HG03565 (cell line): ENCODE data around the gene ARG1.
A peak's percentile ranks its signal among the peaks of the same experiment; 100 is the strongest.
"Not testable (repeated sequence)": the region's sequence is repeated elsewhere in the genome, so short reads cannot be mapped to it uniquely, and the experiment has no call there.

Experiments
- ATAC-seq: cut with Tn5 transposase; IDR thresholded peaks from one replicate; pipeline ENCODE4 v1.9.1; 2021; ENCODE audit warnings: mild to moderate bottlenecking, moderate library complexity; ENCODE audit not compliant: unreplicated experiment

The ARG1 gene

DNA sequence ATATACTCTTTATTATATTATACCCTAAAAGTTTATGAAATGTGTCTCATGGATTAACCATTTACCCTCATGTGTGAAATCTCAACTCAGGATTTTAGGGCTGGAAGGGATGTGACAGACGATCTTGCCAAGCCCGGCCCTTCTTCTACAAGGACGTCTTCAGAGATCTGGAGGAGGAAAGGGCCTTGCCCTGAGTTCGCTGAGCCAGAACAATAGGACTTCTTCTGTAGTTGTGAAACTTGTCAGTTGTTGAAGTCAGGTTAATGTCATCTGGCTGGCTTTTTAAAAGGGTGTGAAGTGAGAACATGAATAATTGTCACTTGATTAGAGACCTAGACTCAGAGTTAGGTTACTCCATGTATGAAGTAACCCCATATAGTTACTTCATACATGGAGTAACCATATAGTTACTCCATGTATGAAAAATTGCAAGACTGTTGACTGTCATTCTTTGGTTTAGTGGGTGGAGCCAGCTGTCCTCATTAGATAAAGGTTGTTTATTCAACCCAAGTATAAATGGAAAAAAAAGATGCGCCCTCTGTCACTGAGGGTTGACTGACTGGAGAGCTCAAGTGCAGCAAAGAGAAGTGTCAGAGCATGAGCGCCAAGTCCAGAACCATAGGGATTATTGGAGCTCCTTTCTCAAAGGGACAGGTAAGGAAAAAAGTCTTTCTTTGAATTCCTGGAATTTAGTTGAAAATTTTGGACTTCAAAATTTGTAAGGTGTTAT lies at the start of gene ARG1:
Gene ARG1 (plus strand): TSS at position 541 of the 730 bp plus-strand sequence. CDS start 57 bp downstream, at position 598.
- no peak for ATAC-seq

DNA sequence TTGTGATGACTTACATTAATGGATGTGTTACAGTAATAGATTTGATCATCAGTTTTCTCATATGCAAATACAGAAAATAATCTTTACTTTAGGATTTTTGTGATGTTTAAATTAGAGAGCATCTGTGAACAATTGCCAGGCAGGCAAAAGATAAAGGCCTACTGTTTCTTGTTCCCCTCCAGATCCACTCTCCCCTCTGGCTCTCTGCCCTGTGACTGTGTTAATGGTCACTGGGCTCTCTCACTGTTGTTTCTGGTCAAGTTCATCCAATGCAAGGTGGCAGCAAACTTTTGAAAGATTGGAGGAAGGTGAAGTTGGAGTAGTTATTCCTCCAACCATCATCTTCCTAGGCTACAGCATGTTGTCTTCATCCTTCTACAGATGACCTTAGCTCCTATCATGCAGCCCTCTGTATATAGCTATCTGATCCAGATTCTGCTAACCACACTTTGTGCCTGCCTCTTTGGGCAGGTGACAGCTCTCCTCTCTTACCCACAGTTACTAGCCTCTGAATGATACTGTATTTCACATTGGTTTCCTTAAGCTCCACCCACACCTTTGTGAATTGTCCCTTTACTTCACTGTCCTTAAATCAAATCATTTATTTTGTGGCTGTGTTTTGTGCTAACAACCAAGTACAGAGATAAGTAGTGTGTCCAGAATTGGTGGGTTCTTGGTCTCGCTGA lies 48.9 kb upstream of the ARG1 start:
- ATAC-seq: no peak

DNA sequence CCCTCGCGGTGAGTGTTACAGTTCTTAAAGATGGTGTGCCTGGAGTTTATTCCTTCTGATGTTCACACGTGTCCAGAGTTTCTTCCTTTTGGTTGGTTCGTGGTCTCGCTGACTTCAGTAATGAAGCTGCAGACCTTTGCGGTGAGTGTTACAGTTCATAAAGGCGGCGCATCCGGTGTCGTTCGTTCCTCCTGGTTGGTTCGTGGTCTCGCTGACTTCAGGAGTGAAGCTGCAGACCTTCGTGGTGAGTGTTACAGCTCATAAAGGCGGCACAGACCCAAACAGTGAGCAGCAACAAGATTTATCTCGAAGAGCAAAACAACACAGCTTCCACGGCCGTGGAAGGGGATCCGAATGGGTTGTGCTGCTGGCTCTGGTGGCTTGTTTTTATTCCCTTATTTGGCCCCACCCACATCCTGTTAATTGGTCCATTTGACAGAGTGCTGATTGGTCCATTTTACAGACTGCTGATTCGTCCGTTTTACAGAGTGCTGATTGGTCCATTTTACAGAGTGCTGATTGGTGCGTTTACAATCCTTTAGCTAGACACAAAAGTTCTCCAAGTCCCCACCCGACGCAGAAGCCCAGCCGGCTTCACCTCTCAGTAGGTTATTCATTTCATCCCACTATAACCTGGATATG lies 48.2 kb upstream of the ARG1 start:
- no peak for ATAC-seq

DNA sequence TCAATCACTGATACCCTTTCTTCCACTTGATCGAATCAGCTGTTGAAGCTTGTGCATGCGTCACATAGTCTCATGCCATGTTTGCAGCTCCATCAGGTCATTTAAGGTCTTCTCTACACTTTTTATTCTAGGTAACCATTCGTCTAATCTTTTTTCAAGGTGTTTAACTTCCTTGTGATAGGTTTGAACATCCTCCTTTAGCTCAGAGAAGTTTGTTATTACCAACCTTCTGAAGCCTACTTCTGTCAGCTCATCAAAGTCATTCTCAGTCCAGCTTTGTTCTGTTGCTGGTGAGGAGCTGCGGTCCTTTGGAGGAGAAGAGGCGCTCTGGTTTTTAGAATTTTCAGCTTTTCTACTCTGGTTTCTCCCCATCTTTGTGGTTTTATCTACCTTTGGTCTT lies 42.1 kb upstream of the ARG1 start:
- ATAC-seq: not testable (repeated sequence)

DNA sequence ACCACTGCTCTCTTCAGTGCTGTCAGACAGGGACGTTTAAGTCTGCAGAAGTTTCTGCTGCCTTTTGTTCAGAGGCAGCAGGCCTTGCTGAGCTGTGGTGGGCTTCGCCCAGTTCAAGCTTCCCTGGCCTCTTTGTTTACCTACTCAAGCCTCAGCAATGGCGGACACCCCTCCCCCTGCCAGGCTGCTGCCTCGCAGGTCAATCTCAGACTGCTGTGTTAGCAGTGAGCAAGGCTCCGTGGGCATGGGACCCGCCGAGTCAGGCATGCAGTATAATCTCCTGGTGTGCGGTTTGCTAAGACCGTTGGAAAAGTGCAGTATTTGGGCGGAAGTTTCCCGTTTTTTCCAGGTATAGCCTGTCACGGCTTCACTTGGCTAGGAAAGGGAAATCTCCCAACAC lies 41.3 kb upstream of the ARG1 start:
- not testable (repeated sequence) for ATAC-seq

DNA sequence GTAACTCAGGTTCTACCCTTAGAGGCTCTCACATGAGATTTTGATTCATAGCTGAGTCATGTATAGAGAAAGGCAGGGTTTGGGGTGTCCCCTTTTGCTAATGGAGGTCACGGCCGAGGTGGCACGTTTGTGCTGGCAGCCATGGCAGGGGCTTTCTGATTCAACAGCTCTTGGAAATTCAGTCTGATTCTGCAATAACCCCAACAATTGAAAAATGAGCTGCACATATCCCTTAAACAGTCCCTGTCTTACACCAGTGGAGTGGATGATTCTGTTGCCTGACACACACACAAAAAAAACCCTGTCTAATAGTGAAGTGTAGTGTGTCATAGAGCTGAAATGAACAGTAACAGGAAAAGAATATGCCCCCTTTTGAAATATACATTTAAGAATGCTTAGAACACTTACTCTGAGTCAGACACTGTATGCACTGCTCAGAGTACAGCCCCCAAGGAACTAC lies 40.4 kb upstream of the ARG1 start:
- peak; percentile 87 for ATAC-seq

DNA sequence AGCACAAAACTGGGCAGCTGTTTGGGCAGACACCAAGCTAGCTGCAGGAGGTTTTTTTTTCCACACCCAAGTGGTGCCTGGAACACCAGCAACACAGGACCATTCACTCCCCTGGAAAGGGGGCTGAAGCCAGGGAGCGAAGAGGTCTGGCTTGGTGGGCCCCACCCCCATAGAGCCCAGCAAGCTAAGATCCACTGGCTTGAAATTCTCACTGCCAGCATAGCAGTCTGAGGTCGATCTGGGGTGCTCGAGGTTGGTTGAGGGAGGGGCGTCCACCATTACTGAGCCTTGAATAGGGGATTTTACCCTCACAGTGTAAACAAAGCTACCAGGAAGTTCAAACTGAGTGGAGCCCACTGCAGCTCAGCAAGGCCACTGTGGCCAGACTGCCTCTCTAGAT lies 34.4 kb upstream of the ARG1 start:
- ATAC-seq: not testable (repeated sequence)

DNA sequence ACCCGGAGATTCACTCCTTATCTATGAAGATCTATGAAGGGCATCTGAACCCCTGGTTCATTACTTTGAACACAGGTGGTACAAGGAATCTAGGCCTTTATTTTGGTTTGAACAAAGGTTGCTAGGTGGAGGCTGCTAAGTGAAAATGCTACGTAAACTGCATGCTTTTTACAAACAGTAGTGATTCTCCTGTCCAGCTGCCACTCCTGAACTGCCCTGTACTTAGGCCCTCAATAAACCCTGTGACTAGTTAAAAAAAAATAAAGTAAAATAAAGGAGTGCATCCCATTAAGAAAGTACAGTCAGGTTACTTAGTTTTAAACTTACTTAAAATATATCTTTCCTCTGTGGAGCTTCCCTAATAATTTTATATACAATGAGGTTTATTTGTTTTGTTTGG lies 27.7 kb upstream of the ARG1 start:
- no peak for ATAC-seq

DNA sequence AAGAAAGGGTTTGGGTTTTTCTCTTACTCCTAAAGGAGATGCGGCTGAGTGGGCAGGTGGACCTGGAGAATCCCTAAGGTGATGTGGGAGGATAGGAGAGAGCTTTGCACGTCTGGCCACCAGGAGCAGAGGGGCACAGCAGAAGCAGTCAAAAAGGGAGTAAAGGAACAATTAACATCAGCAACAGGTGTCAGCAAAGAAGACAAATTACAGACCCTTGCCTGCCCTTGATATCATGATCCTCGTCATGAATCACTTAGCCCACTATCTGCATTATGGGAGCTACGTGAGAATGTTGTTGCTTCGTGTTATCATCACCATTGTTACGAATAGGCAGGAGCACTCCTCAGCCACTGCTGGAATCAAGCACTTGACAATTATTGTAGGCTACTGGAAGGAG lies 25.5 kb upstream of the ARG1 start:
- no peak for ATAC-seq

DNA sequence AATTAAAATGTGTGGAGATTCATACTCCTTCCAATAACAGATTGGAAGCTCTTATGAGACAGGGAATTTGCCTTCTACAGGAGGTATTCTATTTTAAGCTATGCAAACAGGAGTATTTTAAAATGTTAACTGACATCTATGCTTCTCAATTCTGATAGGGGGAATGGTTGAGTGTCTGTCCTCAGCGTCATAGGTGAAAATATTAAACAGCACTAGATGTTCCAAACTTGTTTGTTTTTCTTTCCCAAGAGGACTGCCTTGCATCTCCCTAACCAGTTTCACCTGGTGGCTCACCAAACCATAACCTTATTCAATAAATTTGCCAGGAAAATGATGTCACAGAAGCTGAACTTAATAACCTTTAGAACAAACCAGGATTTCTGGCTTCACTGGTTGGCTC lies 24.6 kb upstream of the ARG1 start:
- ATAC-seq: no peak

DNA sequence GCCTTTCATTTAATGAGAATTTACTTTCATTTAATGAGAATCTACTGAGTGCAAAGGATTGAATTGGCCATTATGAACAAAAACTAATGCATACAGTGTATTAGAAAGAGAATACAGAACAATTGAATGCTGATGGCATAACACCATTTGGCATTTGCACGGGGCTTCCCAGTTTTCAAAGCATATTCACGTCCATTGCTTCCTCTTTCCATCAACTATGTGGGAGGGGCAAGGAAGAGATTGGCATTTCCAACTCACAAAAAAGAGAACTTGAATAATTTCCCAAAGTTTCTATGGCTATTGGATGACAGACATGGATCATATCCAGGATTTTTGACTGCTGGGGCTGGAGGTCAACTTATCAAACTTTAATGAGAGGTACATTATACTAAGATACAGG lies 23.2 kb upstream of the ARG1 start:
- no peak for ATAC-seq

DNA sequence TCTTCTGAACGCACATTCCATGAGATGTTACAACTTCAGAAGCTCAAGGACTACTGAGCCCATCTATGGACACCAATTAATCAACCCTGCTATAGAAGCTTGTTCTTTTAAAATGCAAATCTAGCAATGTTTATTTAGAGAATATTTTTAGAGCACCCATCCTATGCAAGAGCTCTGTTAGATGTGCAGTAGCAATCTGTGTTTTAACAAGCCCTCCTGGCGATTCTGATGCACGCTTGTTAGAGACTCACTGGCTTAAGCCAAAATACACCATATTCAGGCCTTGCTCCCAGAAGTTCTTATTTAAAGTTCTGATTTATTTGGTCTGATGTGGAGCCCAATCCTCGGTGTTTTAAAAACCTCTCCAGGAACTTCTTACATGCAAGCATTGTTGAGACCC lies 21.1 kb upstream of the ARG1 start:
- no peak for ATAC-seq

DNA sequence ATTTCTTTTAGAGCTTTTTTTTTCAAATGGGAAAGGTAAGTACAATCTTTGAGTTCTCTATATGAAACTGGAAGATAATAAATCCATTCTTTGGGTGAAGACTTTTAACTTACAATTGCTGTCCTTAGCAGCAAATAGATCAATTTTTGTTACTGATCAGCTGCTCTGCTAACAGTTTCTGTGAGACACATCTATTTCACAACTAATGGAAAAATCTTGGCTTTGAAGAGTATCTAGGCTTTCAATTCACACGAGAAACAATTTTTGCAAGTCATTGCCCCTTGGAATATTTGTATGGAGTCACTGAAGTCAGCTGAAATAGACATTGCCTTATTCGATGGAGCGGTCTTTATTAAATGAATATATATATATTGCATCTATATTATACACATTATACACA lies 20.5 kb upstream of the ARG1 start:
- no peak for ATAC-seq

DNA sequence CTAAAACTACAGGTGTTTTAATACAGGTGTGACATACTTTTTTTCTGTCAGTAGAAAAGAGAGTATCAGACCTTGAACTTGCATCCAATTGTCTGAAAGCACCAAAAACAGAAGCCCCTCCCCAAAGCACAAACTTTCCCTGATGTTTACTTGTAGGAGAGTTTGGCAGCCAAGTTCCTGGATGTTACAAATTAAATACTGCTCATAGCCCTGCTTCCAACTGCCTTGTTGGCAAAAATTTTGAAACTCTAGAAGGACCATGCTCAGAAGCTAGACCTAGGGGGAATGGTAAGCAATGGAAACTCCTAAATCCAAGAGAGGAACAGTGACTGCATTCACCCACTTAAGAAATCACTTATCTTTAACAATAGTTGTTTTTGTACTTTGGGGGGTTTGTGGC lies 17.0 kb upstream of the ARG1 start:
- ATAC-seq: no peak

DNA sequence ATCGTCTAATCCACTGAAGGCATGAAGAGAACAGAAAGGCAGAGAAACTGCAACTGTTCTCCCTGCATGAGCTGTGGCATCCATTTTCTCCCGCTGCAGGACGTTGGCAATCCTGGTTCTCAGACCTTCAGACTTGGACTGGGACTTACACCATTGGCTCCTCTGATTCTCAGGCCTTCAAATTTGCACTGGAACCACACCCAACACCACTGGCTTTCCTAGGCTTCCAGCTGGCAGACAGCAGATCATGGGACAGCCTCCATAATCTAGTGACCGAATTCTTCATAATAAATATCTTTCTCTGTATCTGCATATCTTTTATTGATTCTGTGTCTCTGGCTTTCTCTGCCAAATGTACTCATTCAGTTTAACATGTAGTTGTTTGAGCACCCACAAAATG lies 14.1 kb upstream of the ARG1 start:
- ATAC-seq: no peak

DNA sequence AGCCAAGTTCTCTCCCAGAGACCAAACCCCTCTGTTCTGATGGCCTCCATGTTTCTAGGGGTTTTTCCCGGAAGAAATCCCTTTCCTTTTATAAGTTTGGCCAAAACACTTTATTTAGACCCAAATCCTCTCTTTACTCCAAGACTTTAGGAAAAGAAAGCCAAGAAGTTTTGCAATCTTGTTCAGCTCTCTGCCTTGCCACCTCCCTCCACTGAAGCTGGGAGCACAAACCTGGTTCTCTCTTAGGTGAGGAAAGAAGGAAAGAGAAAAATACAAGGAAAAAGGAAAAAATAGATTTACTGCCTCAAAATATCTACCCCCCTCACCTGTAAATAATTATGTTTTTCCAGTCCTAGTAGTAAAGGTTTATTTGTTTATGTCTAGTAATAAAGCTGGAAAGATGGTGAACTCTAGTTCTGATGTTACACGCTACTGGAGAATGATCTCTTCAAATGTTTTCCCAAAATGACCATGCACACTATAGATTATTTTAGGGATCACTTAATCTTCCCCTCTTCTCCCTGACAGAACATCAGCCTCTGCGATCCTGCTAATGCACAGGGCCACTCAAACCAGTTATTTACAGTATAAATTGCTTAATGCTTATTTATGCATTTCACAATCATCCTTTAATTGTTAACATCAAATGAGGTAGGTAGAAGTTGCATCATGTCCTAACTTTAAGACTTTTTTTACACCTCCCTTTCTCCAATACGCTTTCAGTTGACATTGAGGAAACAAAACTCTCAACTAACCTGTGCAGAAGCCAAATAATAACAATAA lies 10.9 kb upstream of the ARG1 start:
- no peak for ATAC-seq

DNA sequence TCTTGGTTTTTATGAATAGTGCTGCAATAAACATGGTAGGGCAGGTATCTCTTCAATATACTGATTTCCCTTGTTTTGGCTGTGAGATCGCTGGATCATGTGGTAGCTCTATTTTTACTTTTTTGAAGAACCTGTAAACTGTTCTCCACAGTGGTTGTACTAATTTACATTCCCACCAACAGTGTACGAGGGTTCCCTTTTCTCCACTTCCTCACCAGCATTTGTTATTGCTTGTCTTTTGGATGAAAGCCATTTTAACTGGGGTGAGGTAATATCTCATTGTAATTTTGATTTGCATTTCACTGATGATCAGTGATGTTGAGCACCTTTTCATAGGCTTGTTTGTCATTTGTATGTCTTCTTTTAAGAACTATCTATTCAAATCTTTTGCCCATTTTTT lies 8.0 kb upstream of the ARG1 start:
- no peak for ATAC-seq

DNA sequence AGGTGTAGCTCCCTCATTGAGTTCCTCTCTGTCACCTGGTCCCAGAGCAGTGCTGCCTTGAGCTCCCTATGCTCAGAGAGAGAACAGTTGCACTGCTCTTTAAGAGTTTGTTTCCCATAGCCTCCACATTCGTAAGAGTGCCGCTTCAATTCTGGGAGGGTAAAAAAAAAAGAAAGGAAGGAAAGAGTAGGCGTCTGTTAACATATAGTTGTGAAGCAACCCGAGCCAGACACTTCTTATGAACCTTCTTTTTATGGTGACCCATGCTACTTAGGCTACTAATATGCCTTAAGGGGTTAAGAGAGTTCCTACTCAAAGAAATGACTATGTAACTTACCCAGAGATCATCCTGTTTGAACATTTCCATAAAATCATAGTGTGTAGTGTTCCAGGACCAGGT lies 4.3 kb upstream of the ARG1 start:
- ATAC-seq: no peak

DNA sequence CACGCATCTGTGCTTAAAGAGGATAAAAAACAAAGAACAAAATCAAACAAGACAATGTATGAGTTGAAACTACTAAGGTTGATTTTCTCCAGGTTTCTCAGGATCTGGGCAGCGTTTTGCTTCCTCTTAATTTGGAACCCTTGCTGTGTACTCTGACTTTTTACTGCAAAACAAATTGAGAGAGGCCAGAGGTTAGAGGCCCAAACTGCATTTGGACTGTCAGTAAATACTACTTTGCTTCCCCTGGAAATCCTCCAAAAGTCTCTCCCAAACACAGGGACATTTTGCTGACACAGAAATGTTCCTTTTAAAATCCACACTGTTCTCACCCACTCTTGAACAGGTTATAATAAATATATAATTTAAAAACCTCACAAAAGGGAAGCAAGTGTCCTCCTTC lies 1.1 kb downstream of the ARG1 start:
- ATAC-seq: no peak

DNA sequence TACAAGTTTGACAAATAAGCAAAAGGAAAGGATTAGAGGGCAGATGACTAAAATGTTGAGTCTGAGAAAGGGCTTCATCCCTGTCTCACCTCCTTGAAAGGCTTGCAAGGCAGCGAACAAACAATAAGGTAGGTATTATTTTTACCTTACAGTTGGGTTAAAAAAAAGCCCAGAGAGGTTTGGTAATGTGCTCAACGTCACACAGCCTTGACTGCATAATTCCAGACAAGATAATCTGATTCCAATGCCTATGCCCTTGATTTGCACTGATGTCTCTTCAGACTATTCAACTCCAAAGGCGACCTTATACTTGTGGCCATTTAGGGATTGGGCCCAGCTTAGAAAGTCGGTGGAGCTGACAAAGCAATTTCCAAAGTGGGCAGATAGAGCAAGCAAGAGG lies 1.7 kb downstream of the ARG1 start:
- no peak for ATAC-seq

DNA sequence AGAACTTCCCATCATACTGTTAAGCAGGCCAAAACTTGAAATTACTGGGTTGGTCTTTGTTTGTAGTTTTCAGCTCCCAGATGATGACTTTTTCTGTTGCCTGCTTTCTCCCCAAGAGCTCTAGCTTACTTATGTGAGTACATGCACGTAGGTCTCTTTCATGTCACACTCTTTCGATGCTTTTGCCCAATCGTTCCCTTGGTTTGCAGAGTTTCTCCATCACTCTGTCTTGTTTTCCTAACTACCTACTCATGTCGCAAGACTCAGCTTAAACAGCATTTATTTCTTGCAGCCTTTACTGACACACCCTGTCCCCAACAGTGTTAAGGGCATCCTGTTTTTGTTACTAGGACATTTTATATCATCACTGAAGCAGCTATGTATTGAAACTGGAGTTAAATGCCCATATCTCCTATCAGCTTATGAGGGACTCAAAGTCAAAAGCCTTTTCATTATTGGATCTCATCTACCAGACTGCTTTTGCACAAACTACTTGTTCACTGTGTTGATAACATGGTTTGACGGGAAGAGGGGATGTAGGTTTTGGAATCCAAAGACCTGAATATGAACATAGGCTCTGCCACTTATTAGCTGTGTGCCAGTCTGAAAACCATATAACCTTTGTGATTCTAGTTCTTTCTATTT lies 2.9 kb downstream of the ARG1 start:
- ATAC-seq: no peak
